ENCODE data around the gene TUBB1.

Gene TUBB1

DNA sequence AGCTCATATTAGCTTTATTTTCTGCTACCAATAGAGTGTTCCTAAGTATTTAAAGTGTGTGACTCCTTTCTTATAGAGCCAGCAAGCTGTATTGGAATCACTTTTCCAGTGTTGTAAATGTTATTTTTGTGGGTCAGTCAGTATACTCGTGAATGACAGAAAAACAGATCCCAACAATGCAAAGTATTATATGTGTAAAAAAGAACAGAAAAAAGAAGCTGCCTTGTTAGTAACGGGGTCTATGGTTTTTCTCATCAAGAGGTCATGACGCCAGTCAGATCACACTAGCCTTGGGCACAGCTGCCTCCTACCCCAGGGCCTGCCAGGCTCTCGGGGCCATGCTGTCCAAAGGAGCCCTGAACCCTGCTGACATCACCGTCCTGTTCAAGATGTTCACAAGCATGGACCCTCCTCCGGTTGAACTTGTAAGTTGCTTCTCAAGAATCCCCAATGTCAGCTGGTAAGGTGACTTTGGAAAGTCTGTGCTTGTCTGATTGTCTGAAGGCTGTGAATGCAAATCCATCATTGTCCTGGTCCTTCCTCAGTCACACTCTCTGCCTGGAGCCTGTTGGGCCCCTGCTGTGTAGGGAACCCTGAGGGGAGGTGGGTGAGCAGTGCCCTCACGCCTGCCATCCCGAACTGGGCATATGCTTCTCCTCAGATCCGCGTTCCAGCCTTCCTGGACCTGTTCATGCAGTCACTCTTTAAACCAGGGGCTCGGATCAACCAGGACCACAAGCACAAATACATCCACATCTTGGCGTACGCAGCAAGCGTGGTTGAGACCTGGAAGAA is 28.4 kb upstream of the TUBB1 start:
- DNase-seq, result no peak

GRCh38 chr20:58991715-58992114 is 27.5 kb upstream of the TUBB1 start:
- no peak for DNase-seq

DNA sequence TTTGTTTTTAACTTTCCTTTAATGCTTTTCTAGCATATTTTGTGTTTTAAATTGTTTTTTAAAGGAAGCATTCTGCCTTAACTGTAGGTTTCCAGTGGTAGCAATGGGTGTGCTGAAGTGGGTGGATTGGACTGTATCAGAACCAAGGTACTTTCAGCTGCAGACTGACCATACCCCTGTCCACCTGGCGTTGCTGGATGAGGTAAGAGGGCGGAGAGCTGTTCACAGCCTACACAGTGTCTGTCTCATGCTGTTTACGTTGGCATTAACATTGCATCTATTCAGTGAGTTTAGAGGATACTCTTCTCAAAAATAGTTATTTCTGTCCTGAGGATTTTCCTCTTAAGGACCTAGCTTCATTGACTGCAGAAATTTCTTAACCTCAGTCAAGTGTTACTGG is 26.3 kb upstream of the TUBB1 start:
- no peak for DNase-seq

- DNase-seq, result no peak
Observed at GRCh38 chr20:58993332-58994248, 25.6 kb upstream of the TUBB1 start.

DNA sequence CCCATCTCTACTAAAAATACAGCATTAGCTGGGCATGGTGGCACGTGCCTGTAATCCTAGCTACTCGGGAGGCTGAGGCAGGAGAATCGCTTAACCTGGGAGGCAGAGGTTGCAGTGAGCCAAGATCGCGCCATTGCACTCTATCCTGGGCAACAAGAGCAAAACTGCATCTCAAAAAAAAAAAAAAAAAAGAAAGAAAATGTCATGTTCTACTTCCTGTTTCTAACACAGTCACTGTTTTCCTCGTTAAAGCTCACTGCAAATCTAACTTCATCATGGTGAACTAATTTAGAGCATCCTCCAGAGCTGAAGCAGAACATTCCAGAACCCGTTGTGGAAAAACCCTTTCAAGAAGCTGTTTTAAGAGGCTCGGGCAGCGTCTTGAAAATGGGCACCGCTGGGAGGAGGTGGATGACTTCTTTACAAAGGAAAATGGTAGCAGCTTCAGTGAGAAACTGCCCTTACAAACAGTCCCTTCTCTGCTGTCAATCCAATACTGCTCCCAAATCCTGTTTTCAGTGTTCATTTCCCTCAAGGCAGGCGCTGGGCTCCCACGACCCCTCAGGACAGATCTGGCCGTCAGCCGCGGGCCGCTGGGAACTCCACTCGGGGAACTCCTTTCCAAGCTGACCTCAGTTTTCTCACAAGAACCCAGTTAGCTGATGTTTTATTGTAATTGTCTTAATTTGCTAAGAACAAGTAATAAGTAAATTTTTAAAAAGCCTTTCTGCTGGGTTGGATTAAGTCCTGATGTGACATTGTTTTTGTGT is 24.7 kb upstream of the TUBB1 start:
- DNase-seq, result no peak

DNA sequence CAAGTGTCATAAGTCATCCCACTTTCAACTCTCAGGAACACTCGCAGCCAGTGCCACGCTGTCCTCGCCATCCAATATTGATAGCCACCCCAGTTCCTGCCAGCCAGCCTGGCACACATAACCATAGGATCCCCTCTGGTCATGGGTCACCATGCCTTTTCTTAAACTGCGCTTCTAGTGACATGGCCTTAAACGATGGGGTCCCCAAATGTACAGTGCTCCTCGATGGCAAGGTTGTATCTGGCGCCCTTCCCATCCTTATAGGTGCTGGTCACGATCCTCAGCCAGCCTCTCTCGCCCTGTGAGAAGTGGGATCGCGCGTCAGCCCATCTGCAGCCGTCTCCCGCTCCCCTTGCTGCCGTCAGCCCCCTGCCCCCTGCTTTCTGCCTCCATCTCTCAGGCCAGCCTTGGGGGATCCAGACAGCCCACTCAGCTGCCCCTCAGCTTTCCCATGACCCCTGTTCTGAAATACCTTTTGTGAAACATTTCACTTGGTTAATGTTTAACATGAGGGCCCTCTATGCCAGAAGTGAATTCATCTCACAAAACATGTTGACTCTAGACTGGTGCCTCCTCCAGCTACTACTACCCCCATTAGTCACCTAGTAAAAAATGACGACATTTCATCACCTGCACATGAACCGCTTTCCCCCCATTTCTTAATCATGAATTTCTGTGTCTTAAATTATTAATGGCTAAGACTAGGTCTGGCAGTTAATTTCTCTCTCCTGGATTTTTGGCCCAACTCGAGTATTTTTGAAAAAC is 23.6 kb upstream of the TUBB1 start:
- DNase-seq, result no peak

DNA sequence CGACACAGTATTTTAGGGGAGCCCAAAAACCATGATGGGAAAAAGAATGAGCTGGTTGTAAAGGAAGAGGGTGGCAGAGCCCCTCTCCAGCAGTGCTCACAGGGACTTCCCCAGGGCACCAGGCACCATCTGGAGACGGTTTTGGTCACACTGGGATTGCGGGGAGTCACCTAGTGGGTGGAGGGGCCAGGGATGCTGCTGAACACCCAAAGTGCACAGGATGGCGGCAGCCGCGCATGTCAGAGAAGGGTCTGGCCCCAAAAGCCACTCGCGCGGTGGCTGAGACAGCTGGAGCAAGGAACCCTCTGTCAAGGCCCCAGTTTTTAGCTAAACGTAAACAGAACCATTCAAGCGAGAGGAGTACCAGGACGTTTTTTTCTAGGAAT is 23.0 kb upstream of the TUBB1 start:
- no peak for DNase-seq

GRCh38 chr20:58997141-58997770 is 22.0 kb upstream of the TUBB1 start:
- no peak for DNase-seq

- no peak for DNase-seq
Observed at GRCh38 chr20:58998656-58999055, 20.6 kb upstream of the TUBB1 start.

DNA sequence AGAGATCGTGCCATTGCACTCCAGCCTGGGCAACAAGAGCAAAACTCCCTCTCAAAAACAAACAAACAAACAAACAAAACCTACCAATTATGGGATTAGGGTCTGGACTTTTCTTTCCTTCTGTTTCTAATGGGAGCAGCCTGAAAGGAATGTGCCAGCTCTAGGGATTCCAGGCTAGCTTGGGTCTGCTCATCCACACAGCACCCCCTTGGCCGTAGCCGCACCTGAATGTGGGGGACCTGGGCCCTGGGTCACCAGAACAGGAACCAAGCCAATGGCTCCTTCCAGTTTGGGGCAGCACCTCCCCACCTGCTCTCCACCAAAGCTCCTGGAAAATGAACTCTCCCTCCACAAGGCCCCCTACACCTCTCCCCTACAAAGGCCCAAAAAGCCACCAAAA is 18.9 kb upstream of the TUBB1 start:
- DNase-seq, result no peak

DNA sequence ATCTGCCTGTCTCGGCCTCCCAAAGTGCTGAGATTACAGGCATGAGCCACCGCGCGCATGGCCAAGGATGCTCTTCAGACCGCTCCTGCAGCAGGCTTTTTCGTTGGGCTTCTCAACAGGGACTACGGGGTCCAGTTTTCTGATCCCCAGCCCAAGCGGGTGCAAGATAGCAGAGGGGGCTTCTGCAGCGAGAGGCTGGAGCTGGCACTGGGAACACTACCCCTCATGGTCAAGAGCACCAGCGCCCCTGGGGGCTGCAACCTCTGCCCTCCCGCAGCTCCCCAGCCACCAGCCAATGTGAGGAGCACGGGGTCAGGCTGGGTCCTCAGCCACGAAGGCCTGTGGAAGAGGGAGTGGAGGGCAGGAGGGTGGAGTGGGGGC is 18.2 kb upstream of the TUBB1 start:
- no peak for DNase-seq

DNA sequence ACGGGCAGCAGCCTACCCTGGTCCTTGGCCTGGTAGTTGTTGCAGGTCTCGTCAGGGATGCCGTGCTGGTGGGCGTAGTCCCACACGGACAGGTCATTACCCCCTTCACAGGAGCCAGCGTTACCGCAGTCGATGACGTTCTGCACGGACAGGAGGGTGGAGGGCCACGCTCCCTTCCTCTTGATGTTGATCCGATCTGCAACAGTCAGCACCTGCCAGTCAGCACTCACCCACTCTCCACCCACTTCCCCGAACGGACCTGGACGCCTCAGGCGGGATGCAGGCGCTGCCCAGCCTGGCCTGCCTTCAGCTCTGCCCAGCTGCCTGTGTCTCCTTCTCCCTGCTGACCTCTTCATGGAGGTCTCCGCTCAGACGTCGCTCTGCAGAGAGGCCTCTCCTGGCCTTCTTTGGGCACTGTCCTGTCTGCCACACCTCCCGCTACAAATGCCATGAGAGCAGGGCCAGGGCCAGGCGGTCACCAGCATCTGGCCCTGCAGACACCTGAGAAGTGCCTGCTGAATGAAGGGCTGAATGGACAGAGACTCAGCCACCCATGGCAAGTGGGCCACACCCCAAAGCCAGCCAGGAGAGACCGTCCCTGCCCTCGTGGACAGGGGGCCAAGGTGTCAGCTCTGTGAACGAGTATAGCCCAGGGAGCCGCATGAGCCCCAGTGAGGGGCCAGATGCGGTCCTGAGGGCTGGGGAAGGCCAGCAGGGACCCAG is 17.6 kb upstream of the TUBB1 start:
- no peak for DNase-seq

GRCh38 chr20:59002388-59002787 is 16.8 kb upstream of the TUBB1 start:
- no peak for DNase-seq

GRCh38 chr20:59002874-59003399 is 16.3 kb upstream of the TUBB1 start:
- no peak for DNase-seq

GRCh38 chr20:59003836-59004492 is 15.3 kb upstream of the TUBB1 start:
- DNase-seq, result no peak

DNA sequence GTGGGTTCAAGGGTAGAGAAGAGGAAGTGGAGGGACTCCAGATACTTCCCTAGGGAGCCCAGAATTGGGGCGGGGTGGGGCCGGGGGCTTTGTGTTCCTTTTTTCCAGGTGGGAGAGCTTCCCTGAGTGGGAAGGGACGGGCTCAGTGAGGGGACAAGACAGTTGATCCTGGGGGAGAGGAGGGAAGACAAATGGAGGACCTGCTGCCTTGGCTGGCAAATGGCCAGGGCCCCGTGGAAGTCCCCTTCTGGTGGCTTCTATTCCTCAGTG is 14.8 kb upstream of the TUBB1 start:
- DNase-seq, result no peak

DNA sequence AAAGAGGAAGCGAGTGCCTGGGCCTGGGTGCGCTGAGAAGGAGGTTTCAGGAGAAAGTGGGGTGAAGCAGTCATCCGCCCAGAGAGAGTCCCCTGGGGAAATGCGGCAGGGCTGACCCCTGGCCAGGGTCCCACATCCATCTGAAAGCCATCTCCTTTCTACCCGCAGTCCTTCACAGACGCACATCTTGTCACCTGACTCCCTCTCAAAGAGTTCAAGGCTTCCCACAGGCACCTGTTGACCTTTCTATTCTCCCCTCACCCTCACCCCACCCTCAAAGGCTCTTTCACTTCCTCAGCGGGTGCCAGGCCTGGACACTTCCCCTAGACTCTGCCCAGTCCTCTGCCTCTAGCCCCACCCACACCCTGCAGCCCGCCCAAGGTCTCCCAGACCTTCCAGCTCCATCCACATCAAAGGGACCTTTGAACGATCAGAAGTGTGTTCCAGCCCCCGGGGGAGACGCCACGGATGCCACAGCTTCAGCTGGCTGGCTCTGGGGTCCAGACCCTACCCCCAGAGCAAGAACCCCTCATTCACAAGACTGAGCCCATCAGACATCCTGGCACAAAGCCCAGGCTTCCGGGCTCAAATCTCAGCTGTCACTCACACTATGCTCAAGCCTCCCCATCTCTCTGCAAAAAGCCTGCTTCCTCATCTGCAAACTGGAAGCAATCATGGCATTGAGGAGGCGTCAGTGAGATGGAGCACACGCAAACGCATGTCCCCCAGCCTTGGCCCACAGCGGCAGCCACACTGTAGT is 14.3 kb upstream of the TUBB1 start:
- DNase-seq, result no peak

DNA sequence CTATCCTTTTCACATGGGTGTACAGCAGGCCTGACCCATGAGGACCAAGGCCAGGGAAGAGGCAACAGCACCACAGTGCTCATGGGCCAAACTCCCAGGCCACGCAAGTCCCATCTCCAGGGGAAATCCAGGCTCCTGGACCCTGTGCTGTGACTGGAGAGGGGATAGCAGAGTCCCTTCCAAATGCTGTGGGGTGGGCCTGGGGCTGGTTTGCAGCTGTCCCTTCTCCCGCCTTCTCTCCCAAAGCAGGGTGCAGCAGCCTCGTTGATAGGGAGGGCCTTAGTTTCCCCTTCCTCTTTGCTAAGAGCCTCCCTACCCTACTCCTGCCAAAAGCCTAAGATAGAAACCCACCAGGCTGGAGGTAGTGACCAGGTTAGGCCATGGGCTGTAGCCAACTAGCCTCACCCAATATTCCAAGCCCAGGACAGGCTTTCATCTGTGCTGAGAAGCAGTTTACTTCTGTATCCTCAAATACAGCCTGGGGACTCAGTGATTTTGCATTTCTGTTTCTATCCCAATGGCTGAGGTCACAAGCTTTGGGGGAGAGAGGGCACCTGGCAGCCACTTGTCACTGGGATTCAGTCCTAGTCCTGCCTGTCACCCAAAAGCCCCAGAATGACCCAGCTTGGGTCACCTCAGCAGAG is 13.6 kb upstream of the TUBB1 start:
- DNase-seq, result no peak

GRCh38 chr20:59006167-59006863 is 12.9 kb upstream of the TUBB1 start:
- no peak for DNase-seq

Data from NCI-H187 (cell line).